ENCODE data around the gene PKHD1.
"Not testable (repeated sequence)": the region's sequence is repeated elsewhere in the genome, so short reads cannot be mapped to it uniquely, and the experiment has no call there.

The PKHD1 gene

GRCh38 chr6:51986864-51987263 lies 100.5 kb downstream of the PKHD1 start:
- DNase-seq, result no peak

- no peak for DNase-seq
Measured at GRCh38 chr6:51983564-51983963, 103.8 kb downstream of the PKHD1 start.

- not testable (repeated sequence) for DNase-seq
Measured at GRCh38 chr6:51982695-51983094, 104.7 kb downstream of the PKHD1 start.

- no peak for DNase-seq
Measured at GRCh38 chr6:51976374-51976773, 111.0 kb downstream of the PKHD1 start.

GRCh38 chr6:51972659-51973058 lies 114.8 kb downstream of the PKHD1 start:
- no peak for DNase-seq

DNA sequence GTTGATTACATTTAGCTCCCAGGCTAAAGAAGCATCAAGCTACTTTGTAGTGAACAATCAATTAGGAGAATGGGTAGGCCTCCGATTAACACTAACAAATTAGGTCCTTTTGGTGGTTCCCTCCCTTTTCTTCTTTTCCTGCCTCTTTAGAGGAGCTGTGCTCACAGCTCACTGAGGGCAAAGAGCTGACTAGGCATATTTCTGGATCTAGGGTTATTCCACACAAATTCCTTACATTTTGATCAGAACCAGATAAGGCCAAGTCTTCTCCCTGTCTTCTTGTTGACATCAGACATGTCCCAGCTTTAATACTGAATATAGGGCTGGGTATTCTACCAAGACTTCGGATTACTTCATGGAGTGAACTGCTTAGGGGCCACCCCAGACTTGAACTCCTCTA lies 119.1 kb downstream of the PKHD1 start:
- DNase-seq, result no peak

GRCh38 chr6:51965222-51965801 lies 122.1 kb downstream of the PKHD1 start:
- no peak for DNase-seq

- DNase-seq, result no peak
Measured at GRCh38 chr6:51963980-51964379, 123.4 kb downstream of the PKHD1 start.

GRCh38 chr6:51962354-51962753 lies 125.1 kb downstream of the PKHD1 start:
- no peak for DNase-seq

- DNase-seq, result no peak
Measured at GRCh38 chr6:51960419-51960818, 127.0 kb downstream of the PKHD1 start.

- peak; percentile 7 for DNase-seq
Measured at GRCh38 chr6:51959744-51960383, 127.5 kb downstream of the PKHD1 start.

DNA sequence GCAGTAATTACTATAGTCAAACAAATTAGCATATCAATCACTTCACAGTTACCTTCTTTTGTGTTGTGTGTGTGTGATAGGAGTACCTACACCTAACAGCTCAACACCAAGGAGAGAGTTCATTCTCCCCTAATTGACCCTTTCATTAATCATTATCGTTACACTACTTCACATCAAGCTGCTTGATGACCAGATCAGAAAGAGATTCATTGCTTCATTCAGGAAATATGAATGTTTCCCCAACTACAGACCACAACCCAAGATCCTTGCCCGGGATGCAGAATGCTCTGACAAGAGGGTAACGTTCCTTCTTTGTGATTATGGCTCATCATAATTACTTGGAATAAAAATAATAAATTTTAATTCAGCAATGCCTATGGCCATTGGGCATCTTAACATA lies 132.7 kb downstream of the PKHD1 start:
- no peak for DNase-seq

- DNase-seq, result no peak
Measured at GRCh38 chr6:51953246-51953645, 134.2 kb downstream of the PKHD1 start.

DNA sequence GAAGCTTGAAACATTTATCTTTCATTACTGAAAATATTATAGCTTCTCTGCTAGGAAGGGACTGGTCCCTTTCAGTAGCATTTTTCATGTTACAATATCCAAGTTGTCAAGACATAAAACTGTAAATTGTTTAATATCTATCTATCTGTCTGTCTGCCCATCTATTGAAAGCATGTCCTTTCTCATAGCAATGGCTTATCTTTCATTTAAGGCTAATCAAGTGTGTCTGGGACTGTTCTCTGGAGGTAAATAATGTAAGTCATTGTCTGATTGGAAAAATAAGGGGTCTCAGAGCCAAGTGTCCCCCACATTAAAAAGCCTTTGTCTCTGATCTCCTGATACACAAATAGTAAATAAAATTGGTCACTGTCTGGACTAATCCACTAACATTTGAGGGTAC lies 135.5 kb downstream of the PKHD1 start:
- no peak for DNase-seq

DNA sequence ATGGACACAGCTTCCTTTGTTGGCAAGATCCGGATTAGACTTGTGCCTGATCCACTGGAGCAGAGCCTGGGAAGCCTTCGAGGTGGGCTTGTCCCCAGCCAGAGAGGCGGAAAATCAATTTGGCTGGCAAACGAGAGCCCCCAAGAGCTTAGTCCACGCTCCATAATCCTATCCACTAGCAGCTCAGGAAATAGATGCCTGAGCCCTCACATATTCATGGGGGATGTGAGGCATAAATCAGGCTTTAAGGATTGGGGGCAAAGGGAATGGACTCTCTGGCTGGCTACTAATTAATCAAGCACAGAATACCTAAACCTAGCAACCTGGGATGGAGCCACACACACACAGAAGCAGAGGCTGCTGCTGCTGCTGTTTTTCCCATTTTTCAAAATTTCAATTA lies 137.9 kb downstream of the PKHD1 start:
- DNase-seq, result no peak

DNA sequence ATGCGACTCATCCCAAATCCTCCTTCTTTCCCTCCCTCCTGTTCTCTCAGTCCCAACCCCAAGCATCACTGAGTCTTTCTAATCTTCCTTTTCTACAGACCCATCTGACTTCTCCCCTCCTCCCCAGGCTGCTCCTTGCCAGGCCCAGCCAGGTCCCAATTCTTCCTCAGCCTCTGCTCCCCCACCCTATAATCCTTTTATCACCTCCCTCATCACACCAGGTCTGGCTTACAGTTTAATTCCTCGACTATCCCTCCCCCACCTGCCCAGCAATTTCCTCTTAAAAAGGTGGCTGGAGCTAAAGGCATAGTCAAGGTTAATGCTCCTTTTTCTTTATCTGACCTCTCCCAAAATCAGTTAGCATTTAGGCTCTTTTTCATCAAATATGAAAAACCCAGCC lies 147.7 kb downstream of the PKHD1 start:
- not testable (repeated sequence) for DNase-seq

DNA sequence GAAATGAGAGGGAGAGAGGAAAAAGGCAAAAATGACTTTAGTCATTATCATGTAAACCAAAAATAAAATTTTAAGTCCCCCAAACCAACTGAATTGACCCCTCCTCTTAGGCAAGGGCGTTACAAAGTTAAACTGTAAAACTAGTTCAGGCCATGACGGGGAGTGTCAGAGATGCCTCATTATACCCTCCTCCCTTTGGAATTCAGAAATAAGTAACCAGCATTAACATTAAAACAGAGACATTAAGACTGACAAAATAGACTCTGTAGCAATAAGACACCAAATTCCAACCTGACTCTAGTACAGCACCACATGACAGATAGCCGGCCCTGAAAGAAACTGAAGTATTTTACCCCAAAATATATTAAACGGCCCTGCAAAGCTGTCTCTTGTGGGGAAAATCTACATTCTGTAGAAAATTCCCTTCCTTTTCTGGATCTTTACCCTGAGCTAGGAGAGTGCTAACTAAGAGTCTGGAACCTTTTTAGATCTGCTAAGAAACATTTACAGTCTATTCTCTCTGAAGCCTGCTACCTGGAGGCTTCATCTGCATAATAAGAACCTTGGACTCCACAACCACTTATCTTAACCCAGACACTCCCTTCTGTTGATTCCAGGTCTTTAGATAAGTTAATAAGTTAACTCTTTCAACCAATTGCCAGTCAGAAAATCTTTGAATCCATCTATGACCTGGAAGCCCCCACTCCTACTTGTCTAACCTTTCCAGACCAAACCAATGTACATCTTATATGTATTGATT lies 150.7 kb downstream of the PKHD1 start:
- DNase-seq, result no peak

DNA sequence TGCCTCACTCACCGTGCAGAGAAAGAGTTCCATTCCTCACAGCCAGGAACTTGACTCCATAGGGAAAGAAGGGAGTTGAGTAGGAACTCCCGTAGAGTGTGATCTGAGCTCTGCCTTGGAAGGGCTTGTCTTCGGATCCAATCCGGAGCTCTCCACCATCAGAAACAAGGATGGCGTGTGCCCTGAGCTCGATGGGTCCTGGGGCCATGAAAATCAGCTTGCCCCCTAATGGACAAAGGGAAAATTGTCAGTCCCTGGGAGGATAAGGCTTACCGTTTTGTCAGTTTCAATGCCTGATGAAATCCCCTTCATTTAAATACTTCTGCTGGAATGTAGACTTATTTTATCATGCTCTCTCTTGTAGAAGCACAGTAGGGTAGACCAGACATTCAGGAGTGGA lies 153.3 kb downstream of the PKHD1 start:
- no peak for DNase-seq

DNA sequence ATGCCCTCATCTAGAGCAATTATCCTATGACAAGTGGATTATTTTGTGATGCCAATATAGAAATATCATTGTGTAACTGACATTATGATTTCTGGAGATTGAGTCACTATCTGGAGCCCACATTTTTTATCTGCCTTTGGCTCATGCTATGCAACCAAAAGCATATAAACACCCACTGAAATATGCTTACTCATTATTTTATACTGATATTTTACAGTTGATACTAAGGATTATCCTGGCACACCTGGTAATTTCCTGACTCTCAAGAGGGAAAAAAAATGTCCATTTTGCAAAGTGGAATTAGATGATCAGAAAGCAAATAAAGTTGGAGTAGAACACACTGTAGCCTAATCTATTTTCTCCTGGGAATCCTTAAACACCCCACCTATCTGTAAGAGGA lies 154.5 kb downstream of the PKHD1 start:
- no peak for DNase-seq

GRCh38 chr6:51930602-51931001 lies 156.8 kb downstream of the PKHD1 start:
- no peak for DNase-seq

GRCh38 chr6:51929934-51930574 lies 157.4 kb downstream of the PKHD1 start:
- no peak for DNase-seq

DNA sequence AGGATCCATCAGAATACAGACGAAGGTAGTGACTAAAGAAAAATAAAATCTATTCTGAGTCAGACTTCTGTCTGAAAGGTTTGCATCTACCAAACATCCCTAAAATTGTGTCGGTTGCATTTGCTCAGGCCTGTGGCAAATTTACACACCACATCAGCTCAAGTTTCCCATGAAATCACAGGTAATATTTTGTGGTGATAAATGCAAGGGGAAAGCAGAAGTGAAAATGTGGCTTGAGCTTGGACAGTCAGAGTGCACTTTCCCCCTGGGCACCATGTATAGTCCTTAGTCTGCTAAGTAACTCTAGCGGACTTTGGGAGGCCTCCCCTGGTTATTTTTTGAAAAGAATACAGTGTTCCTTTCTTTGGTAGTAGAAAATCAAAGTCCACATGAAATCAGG lies 159.1 kb downstream of the PKHD1 start:
- DNase-seq, result no peak

GRCh38 chr6:51927450-51927849 lies 160.0 kb downstream of the PKHD1 start:
- no peak for DNase-seq

DNA sequence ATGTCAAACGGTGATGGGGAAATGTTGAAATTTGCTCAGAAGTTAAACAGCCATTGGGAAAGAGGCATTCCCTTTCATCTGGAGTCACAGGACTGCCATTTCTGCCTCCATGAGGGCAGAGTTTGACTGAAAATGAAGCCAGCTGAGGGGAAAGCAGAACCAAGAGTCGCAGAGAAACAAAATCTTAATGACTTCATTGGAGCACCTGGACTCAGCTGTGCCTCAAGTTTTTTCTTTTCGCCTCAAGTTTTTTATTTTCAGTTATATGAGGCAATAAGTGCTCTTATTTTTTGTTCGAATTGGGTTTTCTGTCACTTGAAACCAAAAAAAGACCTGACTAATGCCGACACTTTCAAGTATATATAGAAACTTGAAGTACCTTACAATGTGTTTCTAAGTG lies 161.3 kb downstream of the PKHD1 start:
- DNase-seq, result no peak
